ENCODE results near the gene PHAF1. TPM values are rescaled to one million over a fixed set of nuclear protein-coding genes. Genes with fewer than 3 reads are reported as not detected.

Gene PHAF1
- total RNA-seq, 1 experiment from 2014 or later: 19.2 TPM

DNA sequence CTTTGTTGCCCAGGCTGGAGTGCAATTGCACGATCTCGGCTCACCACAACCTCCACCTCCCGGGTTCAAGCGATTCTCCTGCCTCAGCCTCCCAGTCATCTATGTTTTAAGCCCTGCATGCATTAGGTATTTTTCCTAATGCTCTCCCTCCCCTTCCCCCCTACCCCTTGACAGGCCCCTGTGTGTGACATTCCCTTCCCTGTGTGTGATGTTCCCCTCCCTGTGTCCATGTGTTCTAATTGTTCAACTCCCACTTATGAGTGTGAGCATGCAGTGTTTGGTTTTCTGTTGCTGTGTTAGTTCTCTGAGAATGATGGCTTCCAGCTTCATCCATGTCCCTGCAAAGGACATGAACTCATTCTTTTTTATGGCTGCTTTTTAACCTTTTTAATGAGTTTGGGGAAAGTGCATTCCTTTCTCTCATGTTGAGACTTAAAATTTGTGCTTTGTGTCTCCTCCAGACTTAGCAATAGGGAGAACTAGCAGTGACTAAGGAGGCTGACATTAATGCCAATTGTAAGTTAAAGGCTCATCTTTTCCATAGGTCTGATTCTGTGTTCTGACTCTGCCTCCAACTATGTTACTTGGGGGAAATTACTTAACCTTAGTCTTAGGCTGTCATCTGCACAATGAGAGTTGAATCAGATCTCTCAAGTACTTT is 17.7 kb upstream of the PHAF1 start:
- ChIA-PET RAD21 (ENCODE audit: low non-redundant PET in 1 of 2, low total read pairs in 2 of 2, uncharacterized antibody in 2 of 2, unreplicated experiment in 2 of 2) (no interaction called here), CTCF (no interaction called here), POLR2A (no interaction called here)
- BruUV-seq (replicated peaks): no TSS peak
- no peaks in the 10 kb centered on the region for H3K9me3 ChIP-seq (ENCODE audit: control insufficient read depth in 1 of 2, insufficient read depth in 1 of 2, low read depth in 1 of 2, low read length in 2 of 2)
- TF ChIP-seq, protein P1, sequence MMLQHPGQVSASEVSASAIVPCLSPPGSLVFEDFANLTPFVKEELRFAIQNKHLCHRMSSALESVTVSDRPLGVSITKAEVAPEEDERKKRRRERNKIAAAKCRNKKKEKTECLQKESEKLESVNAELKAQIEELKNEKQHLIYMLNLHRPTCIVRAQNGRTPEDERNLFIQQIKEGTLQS (IDR thresholded peaks at IDR 0.05): no peak
- TF ChIP-seq FOSL1 (IDR thresholded peaks at IDR 0.05; ENCODE audit: low read depth): no peak
- no peak for TF ChIP-seq SRF (IDR thresholded peaks at IDR 0.05; ENCODE audit: low read depth)
- TF ChIP-seq CBX3 (IDR thresholded peaks at IDR 0.05; ENCODE audit: low read depth): no peak
- no peak for TF ChIP-seq CEBPB (IDR thresholded peaks at IDR 0.05; ENCODE audit: low read depth)
- TF ChIP-seq RAD21 (IDR thresholded peaks at IDR 0.05; ENCODE audit: low read depth): no peak
- TF ChIP-seq ELF1 (IDR thresholded peaks at IDR 0.05; ENCODE audit: borderline replicate concordance, low read depth): no peak
- TF ChIP-seq ZNF274 (IDR thresholded peaks at IDR 0.05; ENCODE audit: low read depth, low read length): no peak
- no peak for TF ChIP-seq POLR2AphosphoS5 (IDR thresholded peaks at IDR 0.05; ENCODE audit: low read depth, low read length)
- TF ChIP-seq SIN3A (IDR thresholded peaks at IDR 0.05; ENCODE audit: low read depth): no peak
- no peak for TF ChIP-seq JUND (IDR thresholded peaks at IDR 0.05)
- TF ChIP-seq EGR1 (IDR thresholded peaks at IDR 0.05; ENCODE audit: low read depth): no peak
- no peak for TF ChIP-seq ZFX (IDR thresholded peaks at IDR 0.05)
- TF ChIP-seq, protein P2, sequence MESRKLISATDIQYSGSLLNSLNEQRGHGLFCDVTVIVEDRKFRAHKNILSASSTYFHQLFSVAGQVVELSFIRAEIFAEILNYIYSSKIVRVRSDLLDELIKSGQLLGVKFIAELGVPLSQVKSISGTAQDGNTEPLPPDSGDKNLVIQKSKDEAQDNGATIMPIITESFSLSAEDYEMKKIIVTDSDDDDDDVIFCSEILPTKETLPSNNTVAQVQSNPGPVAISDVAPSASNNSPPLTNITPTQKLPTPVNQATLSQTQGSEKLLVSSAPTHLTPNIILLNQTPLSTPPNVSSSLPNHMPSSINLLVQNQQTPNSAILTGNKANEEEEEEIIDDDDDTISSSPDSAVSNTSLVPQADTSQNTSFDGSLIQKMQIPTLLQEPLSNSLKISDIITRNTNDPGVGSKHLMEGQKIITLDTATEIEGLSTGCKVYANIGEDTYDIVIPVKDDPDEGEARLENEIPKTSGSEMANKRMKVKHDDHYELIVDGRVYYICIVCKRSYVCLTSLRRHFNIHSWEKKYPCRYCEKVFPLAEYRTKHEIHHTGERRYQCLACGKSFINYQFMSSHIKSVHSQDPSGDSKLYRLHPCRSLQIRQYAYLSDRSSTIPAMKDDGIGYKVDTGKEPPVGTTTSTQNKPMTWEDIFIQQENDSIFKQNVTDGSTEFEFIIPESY (IDR thresholded peaks at IDR 0.05; ENCODE audit: extremely low read depth, insufficient replicate concordance, low read length): no peak
- TF ChIP-seq EZH2phosphoT487 (IDR thresholded peaks at IDR 0.05; ENCODE audit: borderline replicate concordance): no peak
- H2AFZ ChIP-seq (ENCODE audit: low read depth, low read length, poor library complexity, severe bottlenecking): no peak overlapping the region
- H3K36me3 ChIP-seq (ENCODE audit: control insufficient read depth in 1 of 2, insufficient read depth in 2 of 2, low read length in 2 of 2): no peaks in the 10 kb centered on the region
- H3K79me2 ChIP-seq (ENCODE audit: insufficient read depth, low read length): peaks cover 51% of the 10 kb centered on the region
- H3K27me3 ChIP-seq (ENCODE audit: insufficient read depth, low read length): no peaks in the 10 kb centered on the region
- no peak overlapping the region for H3K4me2 ChIP-seq (ENCODE audit: low read length)
- H3K9ac ChIP-seq (ENCODE audit: low read length): no peak overlapping the region
- no peak overlapping the region for H3K4me3 ChIP-seq (replicated peaks in 1 of 2; ENCODE audit: low read depth in 1 of 2, low read length in 2 of 2)
- DNase-seq (ENCODE audit: low read depth, low spot score): no peak
- intact Hi-C loops (cut with micrococcal nuclease): loop anchor here (5.0 kb wide), 1 partner anchor 60 kb away; no protein-coding TSS in a partner anchor
- peaks cover 4% of the 10 kb centered on the region; the same call in 1 of the 2 replicates for H4K20me1 ChIP-seq (ENCODE audit: insufficient read depth)
- no peak overlapping the region for H3K27ac ChIP-seq (ENCODE audit: low read depth, low read length)
- no peaks in the 10 kb centered on the region for H3K9me2 ChIP-seq (ENCODE audit: insufficient read depth)
- no peak for ATAC-seq
- H3K4me1 ChIP-seq (ENCODE audit: control insufficient read depth in 1 of 2, insufficient read depth in 2 of 2, low read length in 2 of 2): no peaks in the 10 kb centered on the region
